ENCODE measurements around the gene NMRK1. TPM values are rescaled to one million over a fixed set of nuclear protein-coding genes. Genes with fewer than 3 reads are reported as not detected.

NMRK1 gene
- total RNA-seq, 1 experiment from 2014 or later: 1.1 TPM

DNA sequence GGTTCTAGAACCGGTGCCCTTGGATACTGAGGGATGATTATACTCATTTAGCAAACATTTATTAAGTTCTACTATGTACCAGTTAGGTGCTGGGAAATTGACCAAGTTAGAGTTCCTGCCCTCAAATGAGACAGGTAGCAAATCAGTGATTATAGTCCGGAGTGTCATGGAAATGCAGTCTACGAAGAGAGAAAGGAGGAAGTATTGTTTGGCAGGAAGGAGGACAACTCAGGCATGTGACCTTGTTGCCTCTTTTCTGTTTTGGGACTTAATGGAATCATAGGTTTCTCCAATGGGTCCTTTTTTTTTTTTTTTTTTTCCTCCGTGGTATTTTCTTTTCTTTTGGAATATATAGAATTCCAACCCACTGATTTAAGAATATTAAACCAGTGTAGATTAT is 28.4 kb upstream of the NMRK1 start:
- Histone ChIP-seq H3K36me3 (ENCODE audit: control insufficient read depth, insufficient read depth, low read length) (no peaks in the 10 kb centered on the region), H3K4me1 (no peaks in the 10 kb centered on the region), H3K4me3 (ENCODE audit: low read depth, low read length) (no peak overlapping the region), H3K9me3 (no peaks in the 10 kb centered on the region), H3K27me3 (replicated peaks; ENCODE audit: control insufficient read depth, insufficient read depth, low read length) (no peaks in the 10 kb centered on the region)
- TF ChIP-seq, protein P1, sequence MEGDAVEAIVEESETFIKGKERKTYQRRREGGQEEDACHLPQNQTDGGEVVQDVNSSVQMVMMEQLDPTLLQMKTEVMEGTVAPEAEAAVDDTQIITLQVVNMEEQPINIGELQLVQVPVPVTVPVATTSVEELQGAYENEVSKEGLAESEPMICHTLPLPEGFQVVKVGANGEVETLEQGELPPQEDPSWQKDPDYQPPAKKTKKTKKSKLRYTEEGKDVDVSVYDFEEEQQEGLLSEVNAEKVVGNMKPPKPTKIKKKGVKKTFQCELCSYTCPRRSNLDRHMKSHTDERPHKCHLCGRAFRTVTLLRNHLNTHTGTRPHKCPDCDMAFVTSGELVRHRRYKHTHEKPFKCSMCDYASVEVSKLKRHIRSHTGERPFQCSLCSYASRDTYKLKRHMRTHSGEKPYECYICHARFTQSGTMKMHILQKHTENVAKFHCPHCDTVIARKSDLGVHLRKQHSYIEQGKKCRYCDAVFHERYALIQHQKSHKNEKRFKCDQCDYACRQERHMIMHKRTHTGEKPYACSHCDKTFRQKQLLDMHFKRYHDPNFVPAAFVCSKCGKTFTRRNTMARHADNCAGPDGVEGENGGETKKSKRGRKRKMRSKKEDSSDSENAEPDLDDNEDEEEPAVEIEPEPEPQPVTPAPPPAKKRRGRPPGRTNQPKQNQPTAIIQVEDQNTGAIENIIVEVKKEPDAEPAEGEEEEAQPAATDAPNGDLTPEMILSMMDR (IDR thresholded peaks at IDR 0.05; ENCODE audit: insufficient read depth in 1 of 2, low read depth in 1 of 2, low read length in 1 of 2, severe bottlenecking in 1 of 2, unreplicated experiment in 1 of 2): no peak
- no peak for DNase-seq
- intact Hi-C loops (cut with micrococcal nuclease; ENCODE audit: unreplicated experiment): no loop called here
- Mint-ChIP-seq H3K4me3 (ENCODE audit: unreplicated experiment) (no peak overlapping the region), H3K9me3 (ENCODE audit: unreplicated experiment) (peaks cover 7% of the 10 kb centered on the region), H3K27ac (ENCODE audit: unreplicated experiment) (no peak overlapping the region), H3K4me1 (ENCODE audit: low read depth, unreplicated experiment) (no peaks in the 10 kb centered on the region), H3K27me3 (ENCODE audit: insufficient read depth, unreplicated experiment) (no peaks in the 10 kb centered on the region), H3K36me3 (ENCODE audit: insufficient read depth, unreplicated experiment) (no peaks in the 10 kb centered on the region)
- BruUV-seq (replicated peaks): no TSS peak
- POLR2A ChIA-PET: no interaction called here
- CTCF ChIA-PET: no interaction called here

DNA sequence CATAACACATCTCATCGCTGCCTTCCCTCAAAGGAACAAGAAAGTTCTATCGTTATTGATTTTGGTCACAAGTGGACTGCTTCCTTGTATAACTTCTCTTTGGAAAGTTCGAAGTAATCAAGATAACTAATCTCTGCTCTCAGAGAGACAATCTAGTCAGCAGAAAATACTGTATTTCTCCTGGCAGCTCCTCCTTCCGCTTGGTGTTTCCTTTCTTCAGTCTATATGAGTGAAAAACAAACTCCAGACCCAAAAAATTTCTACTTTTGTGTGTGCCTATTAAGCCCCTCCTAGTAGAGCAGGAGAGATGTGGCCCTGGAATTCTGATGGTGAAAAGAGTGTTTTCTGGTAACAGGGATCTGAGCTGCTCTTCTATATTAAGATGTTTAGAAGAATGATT is 24.8 kb upstream of the NMRK1 start:
- H3K4me1 Mint-ChIP-seq (ENCODE audit: low read depth, unreplicated experiment): no peaks in the 10 kb centered on the region
- TF ChIP-seq, protein P1 (IDR thresholded peaks at IDR 0.05; ENCODE audit: insufficient read depth in 1 of 2, low read depth in 1 of 2, low read length in 1 of 2, severe bottlenecking in 1 of 2, unreplicated experiment in 1 of 2): no peak
- BruUV-seq (replicated peaks): no TSS peak
- no peaks in the 10 kb centered on the region for H3K36me3 ChIP-seq (ENCODE audit: control insufficient read depth, insufficient read depth, low read length)
- H3K4me3 ChIP-seq (ENCODE audit: low read depth, low read length): no peak overlapping the region
- ChIA-PET POLR2A (no interaction called here), CTCF (no interaction called here)
- no peak overlapping the region for H3K27ac Mint-ChIP-seq (ENCODE audit: unreplicated experiment)
- H3K27me3 Mint-ChIP-seq (ENCODE audit: insufficient read depth, unreplicated experiment): no peaks in the 10 kb centered on the region
- H3K27me3 ChIP-seq (replicated peaks; ENCODE audit: control insufficient read depth, insufficient read depth, low read length): no peaks in the 10 kb centered on the region
- intact Hi-C loops (cut with micrococcal nuclease; ENCODE audit: unreplicated experiment): no loop called here
- no peak for DNase-seq
- no peaks in the 10 kb centered on the region for H3K4me1 ChIP-seq
- no peak overlapping the region for H3K4me3 Mint-ChIP-seq (ENCODE audit: unreplicated experiment)
- H3K36me3 Mint-ChIP-seq (ENCODE audit: insufficient read depth, unreplicated experiment): no peaks in the 10 kb centered on the region
- H3K9me3 ChIP-seq: no peaks in the 10 kb centered on the region
- H3K9me3 Mint-ChIP-seq (ENCODE audit: unreplicated experiment): peaks cover under 1% of the 10 kb centered on the region

DNA sequence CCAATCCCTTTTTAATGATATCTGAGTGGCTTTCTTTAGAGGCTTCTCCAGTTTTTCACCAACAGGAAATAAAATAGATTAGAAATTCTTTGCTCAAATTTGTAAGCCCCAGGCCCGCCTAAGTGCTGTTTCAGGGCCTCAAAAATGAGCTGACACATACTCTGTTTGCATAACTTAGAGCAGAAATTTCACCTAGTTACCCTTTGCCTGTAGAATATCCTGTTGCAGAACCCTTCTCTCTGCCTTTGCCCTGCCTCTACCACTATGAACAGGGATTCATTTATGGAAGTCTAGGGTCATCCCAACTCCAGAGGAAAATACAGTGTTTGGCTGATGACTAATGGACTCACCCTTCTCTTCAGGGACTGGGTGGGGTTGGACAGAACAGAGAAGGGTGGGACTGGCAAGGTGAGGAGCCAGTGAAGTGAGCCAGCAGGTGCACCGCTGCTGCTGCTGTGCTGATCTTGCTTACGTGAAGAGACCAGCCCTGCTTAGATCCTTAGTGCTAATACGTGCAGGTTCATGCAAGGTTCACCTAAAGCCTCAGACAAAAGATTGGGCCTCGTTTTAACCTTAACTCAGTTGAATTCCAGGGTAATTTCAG is 23.2 kb upstream of the NMRK1 start:
- intact Hi-C loops (cut with micrococcal nuclease; ENCODE audit: unreplicated experiment): no loop called here
- H3K4me1 ChIP-seq: no peaks in the 10 kb centered on the region
- H3K36me3 Mint-ChIP-seq (ENCODE audit: insufficient read depth, unreplicated experiment): no peaks in the 10 kb centered on the region
- TF ChIP-seq, protein P1 (IDR thresholded peaks at IDR 0.05; ENCODE audit: insufficient read depth in 1 of 2, low read depth in 1 of 2, low read length in 1 of 2, severe bottlenecking in 1 of 2, unreplicated experiment in 1 of 2): no peak
- ChIA-PET POLR2A (no interaction called here), CTCF (no interaction called here)
- DNase-seq: no peak
- H3K9me3 ChIP-seq: no peaks in the 10 kb centered on the region
- H3K27ac Mint-ChIP-seq (ENCODE audit: unreplicated experiment): no peak overlapping the region
- no peaks in the 10 kb centered on the region for H3K9me3 Mint-ChIP-seq (ENCODE audit: unreplicated experiment)
- H3K4me1 Mint-ChIP-seq (ENCODE audit: low read depth, unreplicated experiment): no peaks in the 10 kb centered on the region
- BruUV-seq (replicated peaks): no TSS peak
- no peak overlapping the region for H3K4me3 ChIP-seq (ENCODE audit: low read depth, low read length)
- H3K4me3 Mint-ChIP-seq (ENCODE audit: unreplicated experiment): no peak overlapping the region
- no peaks in the 10 kb centered on the region for H3K36me3 ChIP-seq (ENCODE audit: control insufficient read depth, insufficient read depth, low read length)
- H3K27me3 ChIP-seq (replicated peaks; ENCODE audit: control insufficient read depth, insufficient read depth, low read length): no peaks in the 10 kb centered on the region
- no peaks in the 10 kb centered on the region for H3K27me3 Mint-ChIP-seq (ENCODE audit: insufficient read depth, unreplicated experiment)
